SK-N-SH (cell line): ENCODE measurements around the gene XPOT.

Experiments used
- CTCF ChIP-seq: fragments of 200-600 bp; sonication (generic); IDR thresholded peaks from 2 replicates; pipeline ENCODE4 v1.6.1; 2017; ENCODE audit warnings: antibody characterized with exemption, mild to moderate bottlenecking, moderate library complexity
- ELF1 ChIP-seq: IDR thresholded peaks from 2 replicates; pipeline ENCODE4 v1.4.0; 2012
- MAX ChIP-seq: IDR thresholded peaks from 2 replicates; pipeline ENCODE4 v1.4.0; 2012; ENCODE audit warnings: low read depth
- MXI1 ChIP-seq: IDR thresholded peaks from 2 replicates; pipeline ENCODE4 v1.6.1; 2012; ENCODE audit warnings: mild to moderate bottlenecking, low read depth, low read length, improper control_type of control experiment
- REST ChIP-seq: IDR thresholded peaks from 2 replicates; pipeline ENCODE4 v1.6.1; 2012; ENCODE audit warnings: mild to moderate bottlenecking, low read depth, low read length, moderate library complexity
- TAF1 ChIP-seq: IDR thresholded peaks from 2 replicates; pipeline ENCODE4 v1.6.1; 2012; ENCODE audit warnings: low read depth, mild to moderate bottlenecking, low read length, moderate library complexity, borderline replicate concordance

GRCh38 chr12:64427988-64428387, 23.8 kb downstream of the XPOT start:
- no peak for TF ChIP-seq TAF1
- TF ChIP-seq MAX: no peak
- TF ChIP-seq MXI1: no peak
- TF ChIP-seq ELF1: no peak
- TF ChIP-seq CTCF: no peak
- TF ChIP-seq REST: no peak
